CD4-positive, CD25-positive, alpha-beta regulatory T cell (primary cell): Measurements from ENCODE around the gene ABHD16A. TPM values are rescaled to one million over a fixed set of nuclear protein-coding genes. Genes with fewer than 3 reads are reported as not detected.

Experiments
- ATAC-seq, 2 donors: fragments of 150-1000 bp; cut with Tn5 transposase; one replicate each; pipeline ENCODE4 v1.10.0; 2021; ENCODE audit warnings: low read depth in 2 of 2, moderate number of reproducible peaks in 2 of 2, moderate library complexity in 1 of 2
- DNase-seq, 3 donors: peaks; one replicate each; pipeline versions ENCODE4 v3.0.0 to v3.0.0-alpha.2; 2012 to 2022; ENCODE audit warnings: mixed read lengths in 1 of 3
- H3K27ac ChIP-seq: one replicate; pipeline ENCODE4 v1.7.0; 2013; ENCODE audit warnings: mild to moderate bottlenecking, low read length; ENCODE audit not compliant: insufficient read depth, poor library complexity, severe bottlenecking
- H3K27me3 ChIP-seq: one replicate; pipeline ENCODE4 v1.7.0; 2013; ENCODE audit warnings: low read length; ENCODE audit not compliant: control insufficient read depth, insufficient read depth
- H3K36me3 ChIP-seq: one replicate; pipeline ENCODE4 v1.7.0; 2013; ENCODE audit warnings: mild to moderate bottlenecking, low read length, moderate library complexity; ENCODE audit not compliant: control insufficient read depth, insufficient read depth
- H3K4me1 ChIP-seq: 2 replicates; pipeline ENCODE4 v1.7.0; 2013; ENCODE audit warnings: mild to moderate bottlenecking, low read length; ENCODE audit not compliant: insufficient read depth, control insufficient read depth, poor library complexity, severe bottlenecking
- H3K4me3 ChIP-seq: one replicate; pipeline ENCODE4 v1.7.0; 2013; ENCODE audit warnings: low read depth, mild to moderate bottlenecking, low read length, moderate library complexity
- H3K9me3 ChIP-seq, 2 experiments: 1 replicate in 1 of 2; 2 replicates in 1 of 2; pipeline ENCODE4 v1.7.0; 2013; ENCODE audit warnings: low read length in 2 of 2, mild to moderate bottlenecking in 1 of 2, moderate library complexity in 1 of 2; ENCODE audit not compliant: control insufficient read depth in 2 of 2
- H3K27ac Mint-ChIP-seq, 3 donors: one replicate each; pipeline ENCODE4 v1.8.0; 2020 to 2022; ENCODE audit warnings: mild to moderate bottlenecking in 3 of 3, mixed read lengths in 3 of 3, moderate library complexity in 2 of 3
- H3K27me3 Mint-ChIP-seq: one replicate; pipeline ENCODE4 v1.8.0; 2022; ENCODE audit warnings: mild to moderate bottlenecking, mixed read lengths
- H3K36me3 Mint-ChIP-seq: one replicate; pipeline ENCODE4 v1.8.0; 2020; ENCODE audit warnings: mixed read lengths
- H3K4me1 Mint-ChIP-seq, 4 donors: one replicate each; pipeline ENCODE4 v1.8.0; 2020 to 2022; ENCODE audit warnings: mixed read lengths in 4 of 4, mild to moderate bottlenecking in 1 of 4
- H3K4me3 Mint-ChIP-seq, 4 donors: one replicate each; pipeline ENCODE4 v1.8.0; 2020 to 2022; ENCODE audit warnings: mild to moderate bottlenecking in 4 of 4, mixed read lengths in 4 of 4, moderate library complexity in 3 of 4
- H3K9me3 Mint-ChIP-seq, 7 donors: one replicate each; pipeline ENCODE4 v1.8.0; 2020 to 2022; ENCODE audit warnings: mixed read lengths in 7 of 7, mild to moderate bottlenecking in 3 of 7, moderate library complexity in 2 of 7
- polyA plus RNA-seq, 4 donors: library from polyadenylated mRNA; unstranded; fragments of 300-500 nt; fragmentation: Illumina TruSeq; gene quantifications; one replicate each; pipeline ENCODE4 v1.2.3, GENCODE V29; 2021
- total RNA-seq: library from RNA; stranded (reverse); gene quantifications from one replicate; pipeline ENCODE4 v1.2.3, GENCODE V29; 2022

ABHD16A gene
- total and polyA plus RNA-seq, 5 donors from 2014 or later, result 33.4 to 78.4 (median 36.6) TPM

DNA sequence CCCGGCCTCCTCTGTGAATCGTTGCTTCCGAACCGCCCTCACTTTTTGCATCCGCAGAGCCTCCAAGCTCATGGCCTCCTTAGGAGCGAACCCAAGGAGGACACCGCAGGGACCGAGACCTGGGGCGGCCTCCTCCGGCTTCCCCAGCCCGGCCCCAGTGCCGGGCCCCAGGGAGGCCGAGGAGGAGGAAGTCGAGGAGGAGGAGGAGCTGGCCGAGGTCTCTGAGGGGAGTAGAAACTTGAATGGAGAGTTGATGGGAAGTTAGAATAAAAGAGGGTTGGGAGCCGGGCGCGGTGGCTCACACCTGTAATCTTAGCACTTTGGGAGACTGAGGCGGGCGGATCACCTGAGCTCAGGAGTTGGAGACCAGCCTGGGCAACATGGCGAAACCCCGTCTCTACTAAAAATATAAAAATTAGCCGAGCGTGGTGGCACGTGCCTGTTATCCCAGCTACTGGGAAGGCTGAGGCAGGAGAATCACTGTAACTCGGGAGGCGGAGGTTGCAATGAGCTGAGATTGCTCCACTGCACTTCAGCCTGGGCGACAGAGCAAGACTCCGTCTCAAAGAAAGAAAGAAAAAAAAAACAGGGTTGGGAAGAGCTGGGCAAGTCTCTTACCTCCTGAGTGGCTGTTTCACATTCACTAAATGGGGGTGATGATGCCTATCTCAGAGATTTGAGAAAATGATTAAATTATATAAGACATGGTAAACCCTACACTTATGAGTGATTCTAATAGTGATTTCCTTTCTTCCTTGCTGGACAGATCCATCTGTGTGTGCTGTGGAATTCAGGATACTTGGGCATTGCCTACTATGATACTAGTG lies 37.5 kb upstream of the ABHD16A start:
- H3K4me1 Mint-ChIP-seq, result peaks cover 18 to 54% (median 38%) of the 10 kb centered on the region in 4 donors
- no peaks in the 10 kb centered on the region for H3K27me3 Mint-ChIP-seq
- no peaks in the 10 kb centered on the region for H3K27me3 ChIP-seq
- peak overlapping the region; percentile 75 for H3K4me3 ChIP-seq
- no peaks in the 10 kb centered on the region for H3K36me3 Mint-ChIP-seq
- DNase-seq (no peak), ATAC-seq (no peak)
- H3K9me3 Mint-ChIP-seq, result no peaks in the 10 kb centered on the region
- H3K9me3 ChIP-seq, result no peaks in the 10 kb centered on the region
- H3K27ac Mint-ChIP-seq, result peak overlapping the region; percentile 58 to 98 (median 94)
- H3K27ac ChIP-seq, result peak overlapping the region; percentile 91
- peaks cover 2% of the 10 kb centered on the region for H3K36me3 ChIP-seq
- H3K4me1 ChIP-seq, result peaks cover 48% of the 10 kb centered on the region
- H3K4me3 Mint-ChIP-seq, result peak overlapping the region; percentile 97 to 99 (median 98)

- H3K4me1 ChIP-seq, result peaks cover 54% of the 10 kb centered on the region
- no peaks in the 10 kb centered on the region for H3K9me3 Mint-ChIP-seq
Measured at GRCh38 chr6:31739639-31740396, 36.7 kb upstream of the ABHD16A start, which contains the start of gene MSH5. TSS of gene MSH5 (plus strand) at chr6:31740005. CDS start at chr6:31740467, 462 bp downstream.

DNA sequence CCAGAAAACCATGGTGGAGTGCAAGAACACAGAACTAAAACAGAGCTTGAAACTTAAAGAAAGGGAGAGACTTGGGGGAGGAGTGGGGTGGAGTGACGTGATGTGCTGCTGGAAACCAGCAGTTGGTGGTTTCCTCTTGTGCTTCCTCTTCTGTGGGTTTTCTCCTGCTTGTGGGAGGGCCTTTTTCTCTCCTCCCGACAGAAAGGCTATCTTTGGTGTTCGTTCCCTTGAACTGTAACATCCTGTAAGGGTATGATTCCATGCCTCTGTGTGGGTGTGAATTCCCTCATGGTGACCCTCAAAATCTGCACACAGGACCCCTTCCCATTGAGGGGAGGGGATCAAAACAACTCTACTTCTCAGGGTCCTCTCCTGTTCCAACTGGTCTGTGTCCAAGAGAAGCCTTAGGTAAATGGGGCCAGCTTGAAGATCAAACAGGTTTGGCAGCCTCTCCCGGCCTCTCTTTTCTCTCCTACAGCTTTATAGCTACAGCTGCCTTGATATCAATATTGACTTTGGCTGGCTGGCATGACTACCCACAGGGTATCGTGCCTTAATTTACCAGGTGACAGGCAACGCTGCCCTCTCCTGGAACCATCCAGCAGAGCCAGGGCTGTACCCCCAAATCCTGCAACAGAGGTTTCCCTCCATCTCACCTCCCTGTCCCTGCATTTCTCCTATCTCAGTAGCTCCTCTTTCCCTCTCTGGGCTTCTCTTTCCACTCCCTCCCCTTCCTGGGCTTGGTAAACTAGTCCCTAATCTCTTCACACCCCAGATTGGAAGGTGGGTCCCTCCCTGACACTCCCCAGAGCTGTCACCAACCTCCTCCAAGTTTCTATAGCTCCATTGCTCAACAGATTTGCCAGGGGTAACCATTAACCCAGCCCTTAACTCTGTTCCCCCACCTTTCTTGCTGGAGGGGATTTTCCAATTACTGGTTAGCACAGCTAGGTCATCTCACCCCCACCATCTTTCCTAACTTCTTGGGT lies 35.2 kb upstream of the ABHD16A start:
- Histone ChIP-seq H3K27ac (peak overlapping the region; percentile 91), H3K4me1 (peaks cover 69% of the 10 kb centered on the region), H3K27me3 (no peaks in the 10 kb centered on the region), H3K9me3 (no peaks in the 10 kb centered on the region), H3K36me3 (peaks cover 12% of the 10 kb centered on the region), H3K4me3 (peak overlapping the region; percentile 80)
- ATAC-seq (peak in 1 of 2 donors; percentile 26), DNase-seq (peak; percentile 65 to 88 (median 76))
- Mint-ChIP-seq H3K4me3 (peak overlapping the region; percentile 97 to 99 (median 98)), H3K36me3 (peaks cover 6% of the 10 kb centered on the region), H3K9me3 (no peaks in the 10 kb centered on the region), H3K27me3 (no peaks in the 10 kb centered on the region), H3K27ac (peak overlapping the region; percentile 89 to 95 (median 94)), H3K4me1 (peaks cover 18 to 77% (median 46%) of the 10 kb centered on the region in 4 donors)

More at GRCh38 chr6:31739639-31740396, 36.7 kb upstream of the ABHD16A start, which contains the start of gene MSH5:
- DNase-seq (peak; percentile 94 to 98 (median 94)), ATAC-seq (peak; percentile 92 to 93)
- H3K27ac Mint-ChIP-seq, result peak within 1 kb of the TSS; percentile 94 to 98 (median 95)
- no peaks in the 10 kb centered on the region for H3K36me3 Mint-ChIP-seq
- Histone ChIP-seq H3K36me3 (peaks cover 2% of the 10 kb centered on the region), H3K4me3 (peak within 1 kb of the TSS; percentile 75), H3K27me3 (no peaks in the 10 kb centered on the region), H3K27ac (peak within 1 kb of the TSS; percentile 91), H3K9me3 (no peaks in the 10 kb centered on the region)
- no peaks in the 10 kb centered on the region for H3K27me3 Mint-ChIP-seq
- H3K4me1 Mint-ChIP-seq, result peaks cover 18 to 62% (median 40%) of the 10 kb centered on the region in 4 donors
- peak within 1 kb of the TSS; percentile 97 to 99 (median 98) for H3K4me3 Mint-ChIP-seq

GRCh38 chr6:31737315-31737990 lies 34.3 kb upstream of the ABHD16A start:
- Mint-ChIP-seq H3K27me3 (no peaks in the 10 kb centered on the region), H3K4me1 (peaks cover 18 to 81% (median 49%) of the 10 kb centered on the region in 4 donors), H3K9me3 (no peaks in the 10 kb centered on the region), H3K36me3 (peaks cover 9% of the 10 kb centered on the region), H3K4me3 (peak overlapping the region; percentile 97 to 99 (median 98)), H3K27ac (peak overlapping the region; percentile 89 to 95 (median 94))
- H3K9me3 ChIP-seq, result no peaks in the 10 kb centered on the region
- DNase-seq (no peak), ATAC-seq (no peak)
- peaks cover 69% of the 10 kb centered on the region for H3K4me1 ChIP-seq
- no peaks in the 10 kb centered on the region for H3K27me3 ChIP-seq
- peak overlapping the region; percentile 91 for H3K27ac ChIP-seq
- peak overlapping the region; percentile 93 for H3K4me3 ChIP-seq
- H3K36me3 ChIP-seq, result peaks cover 18% of the 10 kb centered on the region

GRCh38 chr6:31736768-31737314 lies 33.7 kb upstream of the ABHD16A start:
- Mint-ChIP-seq H3K9me3 (no peaks in the 10 kb centered on the region), H3K36me3 (peaks cover 14% of the 10 kb centered on the region), H3K4me3 (peak overlapping the region; percentile 97 to 99 (median 98)), H3K4me1 (peaks cover 18 to 85% (median 50%) of the 10 kb centered on the region in 4 donors), H3K27ac (peak overlapping the region; percentile 89 to 95 (median 94)), H3K27me3 (no peaks in the 10 kb centered on the region)
- peak overlapping the region; percentile 91 for H3K27ac ChIP-seq
- H3K4me3 ChIP-seq, result peak overlapping the region; percentile 93
- peaks cover 69% of the 10 kb centered on the region for H3K4me1 ChIP-seq
- ATAC-seq, result no peak
- DNase-seq, result no peak
- H3K27me3 ChIP-seq, result no peaks in the 10 kb centered on the region
- H3K9me3 ChIP-seq, result no peaks in the 10 kb centered on the region
- peaks cover 22% of the 10 kb centered on the region for H3K36me3 ChIP-seq

DNA sequence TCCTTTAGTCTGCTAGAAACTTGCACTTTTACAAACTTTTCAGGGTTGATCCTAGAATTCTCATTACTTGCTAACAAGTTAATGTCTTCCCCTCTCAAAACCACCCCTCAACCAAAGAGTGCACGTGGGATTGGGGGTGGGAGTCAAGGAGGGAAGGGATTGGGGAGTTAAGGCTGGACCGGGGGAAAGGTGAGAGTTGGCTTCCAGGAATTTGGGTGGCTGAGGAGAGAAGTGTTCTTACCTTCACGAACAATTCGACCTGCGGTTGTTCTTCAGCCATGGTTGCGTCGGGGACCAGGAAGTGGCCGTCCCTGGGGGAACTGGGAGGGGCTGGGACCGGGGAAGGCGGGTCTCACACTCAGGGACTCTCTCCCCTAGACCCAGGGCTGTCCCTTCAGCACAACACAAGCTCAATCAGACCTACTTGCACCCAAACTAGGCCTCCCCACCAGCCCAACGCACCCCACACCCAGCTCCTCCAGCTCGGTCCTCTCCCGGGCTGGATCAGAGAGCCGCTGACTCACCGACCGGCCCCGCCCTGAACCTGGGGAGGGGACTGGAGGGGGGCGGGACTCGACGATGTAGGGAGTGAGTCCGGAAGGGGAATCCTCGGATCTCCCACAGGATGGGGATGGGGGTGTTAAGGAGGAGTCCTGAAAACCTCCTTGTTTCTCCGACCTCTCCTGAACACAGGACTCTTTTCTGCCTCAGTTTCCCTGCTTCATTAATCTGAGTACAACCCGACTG lies 33.1 kb upstream of the ABHD16A start, which contains the start of gene CLIC1:
CLIC1 (minus strand) TSS at position 510 of the 747 bp plus-strand sequence; CDS start at position 280, 230 bp downstream.
- no peaks in the 10 kb centered on the region for H3K9me3 ChIP-seq
- peak within 1 kb of the TSS; percentile 93 for H3K4me3 ChIP-seq
- H3K9me3 Mint-ChIP-seq, result no peaks in the 10 kb centered on the region
- peaks cover 28% of the 10 kb centered on the region for H3K36me3 ChIP-seq
- peaks cover 18% of the 10 kb centered on the region for H3K36me3 Mint-ChIP-seq
- H3K4me1 ChIP-seq, result peaks cover 69% of the 10 kb centered on the region
- no peaks in the 10 kb centered on the region for H3K27me3 ChIP-seq
- H3K4me1 Mint-ChIP-seq, result peaks cover 18 to 89% (median 50%) of the 10 kb centered on the region in 4 donors
- DNase-seq, result peak; percentile 46 to 78 (median 71)
- H3K4me3 Mint-ChIP-seq, result peak within 1 kb of the TSS; percentile 97 to 99 (median 98)
- ATAC-seq, result peak; percentile 4 to 13
- H3K27ac Mint-ChIP-seq, result peak within 1 kb of the TSS; percentile 89 to 95 (median 94)
- peak within 1 kb of the TSS; percentile 91 for H3K27ac ChIP-seq
- no peaks in the 10 kb centered on the region for H3K27me3 Mint-ChIP-seq
